ENCODE data around the gene YDJC.

DNA sequence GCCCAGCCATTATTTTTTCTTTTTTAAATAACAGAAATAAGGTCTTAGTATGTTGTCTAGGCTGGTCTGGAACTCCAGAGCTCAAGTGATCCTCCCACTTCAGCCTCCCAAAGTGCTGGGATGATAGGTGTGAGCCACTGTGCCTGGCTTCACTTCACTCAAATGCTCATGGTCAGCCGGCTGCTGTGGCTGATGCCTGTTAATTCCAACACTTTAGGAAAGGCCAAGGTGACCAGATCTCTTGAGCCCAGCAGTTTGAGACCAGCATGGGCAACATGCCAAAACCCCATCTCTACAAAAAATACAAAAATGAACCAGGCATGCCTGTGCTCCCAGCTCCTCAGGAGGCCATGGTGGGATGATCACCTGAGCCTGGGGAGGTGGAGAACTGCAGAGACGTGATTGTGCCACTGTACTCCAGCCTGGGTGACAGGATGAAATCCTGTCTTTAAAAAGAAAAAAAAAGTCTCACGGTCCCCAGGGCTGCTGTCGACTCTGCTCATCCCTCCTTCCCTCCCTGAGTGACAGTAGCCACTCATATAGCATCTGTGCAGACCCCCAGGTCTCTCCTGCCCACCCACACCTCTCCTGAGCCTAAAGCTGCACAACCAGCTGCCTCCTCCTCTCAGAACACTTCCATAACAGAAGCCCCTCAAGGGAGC, 3.6 kb downstream of the YDJC start:
- TF ChIP-seq, protein P1, sequence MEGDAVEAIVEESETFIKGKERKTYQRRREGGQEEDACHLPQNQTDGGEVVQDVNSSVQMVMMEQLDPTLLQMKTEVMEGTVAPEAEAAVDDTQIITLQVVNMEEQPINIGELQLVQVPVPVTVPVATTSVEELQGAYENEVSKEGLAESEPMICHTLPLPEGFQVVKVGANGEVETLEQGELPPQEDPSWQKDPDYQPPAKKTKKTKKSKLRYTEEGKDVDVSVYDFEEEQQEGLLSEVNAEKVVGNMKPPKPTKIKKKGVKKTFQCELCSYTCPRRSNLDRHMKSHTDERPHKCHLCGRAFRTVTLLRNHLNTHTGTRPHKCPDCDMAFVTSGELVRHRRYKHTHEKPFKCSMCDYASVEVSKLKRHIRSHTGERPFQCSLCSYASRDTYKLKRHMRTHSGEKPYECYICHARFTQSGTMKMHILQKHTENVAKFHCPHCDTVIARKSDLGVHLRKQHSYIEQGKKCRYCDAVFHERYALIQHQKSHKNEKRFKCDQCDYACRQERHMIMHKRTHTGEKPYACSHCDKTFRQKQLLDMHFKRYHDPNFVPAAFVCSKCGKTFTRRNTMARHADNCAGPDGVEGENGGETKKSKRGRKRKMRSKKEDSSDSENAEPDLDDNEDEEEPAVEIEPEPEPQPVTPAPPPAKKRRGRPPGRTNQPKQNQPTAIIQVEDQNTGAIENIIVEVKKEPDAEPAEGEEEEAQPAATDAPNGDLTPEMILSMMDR (conservative IDR thresholded peaks at IDR 0.05 in 1 of 2, IDR thresholded peaks at IDR 0.05 in 1 of 2; ENCODE audit: low read depth in 1 of 2, low read length in 2 of 2) = no peak
- no peak for TF ChIP-seq EZH2 (IDR thresholded peaks at IDR 0.05; ENCODE audit: low read length, missing control alignments)

All from fibroblast of lung (primary cell).